ENCODE results near the gene BBS7.

DNA sequence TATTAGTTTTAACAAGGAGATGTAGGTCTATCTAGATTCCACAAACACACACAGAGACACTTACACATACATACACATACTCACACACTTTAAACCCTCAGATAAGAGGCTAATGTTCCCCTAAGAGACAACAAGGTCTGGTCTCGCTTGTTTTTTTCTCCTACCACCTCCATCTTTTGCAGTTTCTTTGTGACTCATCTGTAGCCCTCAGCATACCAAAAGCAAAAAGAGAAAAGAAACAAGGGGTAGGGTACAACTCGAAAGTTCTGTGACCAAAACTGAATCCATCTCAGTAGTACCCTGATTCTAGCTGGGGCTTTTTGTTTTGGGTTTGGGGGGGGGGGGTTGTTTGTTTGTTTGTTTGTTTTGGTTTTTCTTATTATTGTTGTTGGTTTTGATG is 81.4 kb downstream of the BBS7 start:
- TF ChIP-seq, protein P1, sequence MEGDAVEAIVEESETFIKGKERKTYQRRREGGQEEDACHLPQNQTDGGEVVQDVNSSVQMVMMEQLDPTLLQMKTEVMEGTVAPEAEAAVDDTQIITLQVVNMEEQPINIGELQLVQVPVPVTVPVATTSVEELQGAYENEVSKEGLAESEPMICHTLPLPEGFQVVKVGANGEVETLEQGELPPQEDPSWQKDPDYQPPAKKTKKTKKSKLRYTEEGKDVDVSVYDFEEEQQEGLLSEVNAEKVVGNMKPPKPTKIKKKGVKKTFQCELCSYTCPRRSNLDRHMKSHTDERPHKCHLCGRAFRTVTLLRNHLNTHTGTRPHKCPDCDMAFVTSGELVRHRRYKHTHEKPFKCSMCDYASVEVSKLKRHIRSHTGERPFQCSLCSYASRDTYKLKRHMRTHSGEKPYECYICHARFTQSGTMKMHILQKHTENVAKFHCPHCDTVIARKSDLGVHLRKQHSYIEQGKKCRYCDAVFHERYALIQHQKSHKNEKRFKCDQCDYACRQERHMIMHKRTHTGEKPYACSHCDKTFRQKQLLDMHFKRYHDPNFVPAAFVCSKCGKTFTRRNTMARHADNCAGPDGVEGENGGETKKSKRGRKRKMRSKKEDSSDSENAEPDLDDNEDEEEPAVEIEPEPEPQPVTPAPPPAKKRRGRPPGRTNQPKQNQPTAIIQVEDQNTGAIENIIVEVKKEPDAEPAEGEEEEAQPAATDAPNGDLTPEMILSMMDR (IDR thresholded peaks at IDR 0.05), result no peak
- TF ChIP-seq POLR2A (IDR thresholded peaks at IDR 0.05), result no peak

Data from testis (tissue), 2 donors.